HepG2 (cell line): ENCODE results near the gene BIN1. TPM values are rescaled to one million over a fixed set of nuclear protein-coding genes. Genes with fewer than 3 reads are reported as not detected.

ENCODE experiments used
- ATAC-seq: fragments of 200-7000 bp; cut with Tn5 transposase; 3 replicates; pipeline ENCODE4 v1.9.1; 2020; ENCODE audit warnings: mild to moderate bottlenecking, moderate library complexity
- BruUV-seq: library from RNA; stranded (reverse); fragments of 400-500 nt; replicated peaks from 2 replicates; lab custom pipeline; 2021; lab: Mats Ljungman, UMichigan
- CTCF ChIA-PET: fragments of 300-600 bp; formaldehyde crosslinking; extraction: SDS; loops from one replicate; lab custom pipeline; 2021; ENCODE audit warnings: low total read pairs, inconsistent platforms, low intra/inter-chr PET ratio; lab: Yijun Ruan, JAX
- POLR2A ChIA-PET: fragments of 350-600 bp; sonication (Branson Sonifier 250); formaldehyde crosslinking; loops from one replicate; lab custom pipeline; 2020; ENCODE audit warnings: antibody characterized with exemption, inconsistent platforms; lab: Yijun Ruan, JAX
- DNase-seq: peaks from one replicate; pipeline ENCODE4 v3.0.0-alpha.2; 2015; ENCODE audit warnings: low spot score
- FAIRE-seq: peaks from 3 replicates; lab custom pipeline; 2011; peaks lifted over from hg19 to GRCh38; lab: Jason Lieb, UNC
- H2AFZ ChIP-seq: one replicate; pipeline ENCODE4 v1.6.1; 2011; ENCODE audit warnings: low read length, inconsistent platforms
- H3K27ac ChIP-seq: fragments of 300-600 bp; 3 replicates; pipeline ENCODE4 v1.8.0; 2011; ENCODE audit warnings: mixed run types, mild to moderate bottlenecking, mixed read lengths, low read length, inconsistent platforms; ENCODE audit not compliant: insufficient read depth; ENCODE audit errors: extremely low read length
- H3K27me3 ChIP-seq, 2 experiments: fragments of 200-600 bp in 1 of 2; 2 replicates in 1 of 2; 3 replicates in 1 of 2; pipeline versions ENCODE4 v1.6.0 to v1.8.0; 2011; ENCODE audit warnings: low read length in 2 of 2, mild to moderate bottlenecking in 2 of 2, moderate library complexity in 2 of 2, inconsistent platforms in 1 of 2; ENCODE audit not compliant: insufficient read depth in 2 of 2, control insufficient read depth in 1 of 2
- H3K36me3 ChIP-seq, 2 experiments: fragments of 200-600 bp in 1 of 2; replicated peaks in 1 of 2; 2 replicates in 1 of 2; 3 replicates in 1 of 2; pipeline versions ENCODE4 v1.5.1 to v1.8.0; 2011; ENCODE audit warnings: low read length in 2 of 2, inconsistent platforms in 1 of 2; ENCODE audit not compliant: insufficient read depth in 2 of 2, control insufficient read depth in 1 of 2
- H3K4me1 ChIP-seq: 2 replicates; pipeline ENCODE4 v1.5.1; 2012; ENCODE audit warnings: low read length, inconsistent platforms; ENCODE audit not compliant: insufficient read depth
- H3K4me2 ChIP-seq: 2 replicates; pipeline ENCODE4 v1.6.0; 2011; ENCODE audit warnings: low read depth, low read length, inconsistent platforms
- H3K4me3 ChIP-seq, 3 experiments: fragments of 200-600 bp in 1 of 3; sonication (generic), shearing (Covaris generic) in 1 of 3; replicated peaks in 1 of 3; 2 replicates each; pipeline ENCODE4 v1.5.1; 2011 to 2016; ENCODE audit warnings: low read length in 3 of 3, inconsistent platforms in 2 of 3, low read depth in 2 of 3, mild to moderate bottlenecking in 2 of 3, control low read depth in 1 of 3, mixed read lengths in 1 of 3; ENCODE audit not compliant: insufficient read depth in 1 of 3
- H3K79me2 ChIP-seq: one replicate; pipeline ENCODE4 v1.6.1; 2011; ENCODE audit warnings: low read length, inconsistent platforms; ENCODE audit not compliant: insufficient read depth
- H3K9ac ChIP-seq: 2 replicates; pipeline ENCODE4 v1.6.0; 2011; ENCODE audit warnings: mild to moderate bottlenecking, low read depth, low read length, inconsistent platforms; ENCODE audit not compliant: insufficient read depth
- H3K9me3 ChIP-seq: 2 replicates; pipeline ENCODE4 v1.5.1; 2012; ENCODE audit warnings: mild to moderate bottlenecking, low read length
- H4K20me1 ChIP-seq: 2 replicates; pipeline ENCODE4 v1.6.0; 2011; ENCODE audit warnings: inconsistent platforms, mild to moderate bottlenecking, low read length, moderate library complexity; ENCODE audit not compliant: insufficient read depth
- ARID2 ChIP-seq: sonication (generic); formaldehyde crosslinking; IDR thresholded peaks from 2 replicates; pipeline ENCODE4 v1.8.1; 2022; ENCODE audit warnings: mild to moderate bottlenecking, missing genetic modification reagents, borderline replicate concordance
- CCAR2 ChIP-seq: fragments of 200-400 bp; formaldehyde crosslinking; optimal IDR thresholded peaks from 2 replicates; pipeline ENCODE3; 2018; ENCODE audit warnings: low read depth, mild to moderate bottlenecking, low read length, moderate library complexity
- IRF1 ChIP-seq: sonication (generic); formaldehyde crosslinking; IDR thresholded peaks from 2 replicates; pipeline ENCODE4 v1.4.0; 2020; ENCODE audit warnings: low read depth, mild to moderate bottlenecking, missing genetic modification reagents
- NCOR1 ChIP-seq: fragments of 200-600 bp; sonication (generic); IDR thresholded peaks from 2 replicates; pipeline ENCODE4 v1.7.0; 2017; ENCODE audit warnings: antibody characterized with exemption, low read length, borderline replicate concordance
- NFE2L2 ChIP-seq: fragments of 150-350 bp; IDR thresholded peaks from 2 replicates; pipeline ENCODE4 v1.6.1; 2014; ENCODE audit warnings: low read length
- SMAD3 ChIP-seq: sonication (generic); formaldehyde crosslinking; IDR thresholded peaks from 2 replicates; pipeline ENCODE4 v1.4.0; 2020; ENCODE audit warnings: missing genetic modification reagents
- ZC3H13 ChIP-seq: sonication (generic); formaldehyde crosslinking; IDR thresholded peaks from 2 replicates; pipeline ENCODE4 v1.8.1; 2023; ENCODE audit warnings: mild to moderate bottlenecking, missing genetic modification reagents, moderate library complexity
- ZMYM2 ChIP-seq: sonication (generic); formaldehyde crosslinking; IDR thresholded peaks from 2 replicates; pipeline ENCODE4 v1.8.0; 2022; ENCODE audit warnings: mild to moderate bottlenecking, missing genetic modification reagents
- ZNF12 ChIP-seq: sonication (generic); formaldehyde crosslinking; IDR thresholded peaks from 2 replicates; pipeline ENCODE4 v1.5.0; 2020; ENCODE audit warnings: missing genetic modification reagents
- ZNF124 ChIP-seq: sonication (generic); formaldehyde crosslinking; IDR thresholded peaks from 2 replicates; pipeline ENCODE4 v1.4.0; 2020; ENCODE audit warnings: missing genetic modification reagents
- ZNF235 ChIP-seq: sonication (generic); formaldehyde crosslinking; IDR thresholded peaks from 2 replicates; pipeline ENCODE4 v1.8.1; 2023; ENCODE audit warnings: mild to moderate bottlenecking, missing genetic modification reagents, borderline replicate concordance
- ZNF788 ChIP-seq: sonication (generic); formaldehyde crosslinking; IDR thresholded peaks from 2 replicates; pipeline ENCODE4 v1.5.0; 2020; ENCODE audit warnings: mild to moderate bottlenecking, missing genetic modification reagents, borderline replicate concordance
- WGBS: methylation state at CpG from one replicate; pipeline ENCODE4 v1.1.6; 2017; ENCODE audit warnings: low lambda C conversion rate; 5-methylcytosine and 5-hydroxymethylcytosine counted together
- in situ Hi-C: cut with HindIII; loops from 2 replicates; pipeline ENCODE4 v1.10.0; 2017; ENCODE audit warnings: low pct_unique_long_range_greater_than_20kb; ENCODE audit not compliant: extremely low pct_ligation_motif_present
- intact Hi-C: fragments of 100-400 bp; cut with micrococcal nuclease; formaldehyde crosslinking; loops from one replicate; pipeline ENCODE4 v1.10.0; 2022; ENCODE audit not compliant: unreplicated experiment
- polyA plus RNA-seq, 8 experiments: library from polyadenylated mRNA; depleted of rRNA in 3 of 8; stranded (reverse) in 7 of 8; unstranded in 1 of 8; fragments of >200 nt; fragmentation: Illumina TruSeq in 4 of 8; extraction: Trizol in 4 of 8; gene quantifications; 2 replicates each; pipeline versions ENCODE4 v1.2.1 to v1.2.3, GENCODE V29; 2011 to 2016; ENCODE audit warnings: low read depth in 4 of 8, missing spikeins in 1 of 8, mixed read lengths in 1 of 8; ENCODE audit not compliant: insufficient read depth in 1 of 8
- total RNA-seq, 5 experiments: library from RNA; depleted of rRNA; stranded (reverse); fragments of >200 nt; fragmentation: Illumina TruSeq; extraction: Trizol; gene quantifications; 2 replicates each; pipeline ENCODE4 v1.2.3, GENCODE V29; 2016; ENCODE audit warnings: low read depth in 1 of 5
- TF ChIP-seq, protein P1 (sequence below): IDR thresholded peaks from 2 replicates; pipeline ENCODE4 v1.6.1; 2016; ENCODE audit warnings: control low read depth

BIN1 gene
- total and polyA plus RNA-seq, 2 of the 13 experiments (the other 11 are each of a cell fraction or from before 2014, with no cell fraction given): 0.93 to 1.2 TPM

GRCh38 chr2:127041259-127041970 lies 65.5 kb downstream of the BIN1 start:
- WGBS: 33% methylated on average over 14 of the region's 15 CpGs
- CTCF ChIA-PET: no interaction called here
- FAIRE-seq (no peak), DNase-seq (no peak), ATAC-seq (peak; percentile 33; the same call in 1 of the 3 replicates)
- Histone ChIP-seq H4K20me1 (no peaks in the 10 kb centered on the region), H3K36me3 (no peaks in the 10 kb centered on the region), H3K9me3 (no peaks in the 10 kb centered on the region), H3K79me2 (no peaks in the 10 kb centered on the region), H3K27ac (no peak overlapping the region), H2AFZ (no peak overlapping the region), H3K4me3 (no peak overlapping the region), H3K27me3 (peaks cover 0 to 4% of the 10 kb centered on the region in 2 experiments; a peak in 2 of 5 replicates), H3K4me2 (no peak overlapping the region), H3K9ac (no peak overlapping the region), H3K4me1 (no peaks in the 10 kb centered on the region)
- no peak for TF ChIP-seq ZMYM2
- no peak for TF ChIP-seq ZNF12 (CRISPR knock-in tag)
- TF ChIP-seq ZNF124 (CRISPR knock-in tag): no peak
- TF ChIP-seq ZNF788 (CRISPR knock-in tag): no peak
- TF ChIP-seq ZC3H13 (CRISPR knock-in tag): no peak
- TF ChIP-seq NCOR1: no peak
- TF ChIP-seq NFE2L2: no peak
- no peak for TF ChIP-seq ZNF235
- TF ChIP-seq ARID2 (CRISPR knock-in tag): no peak
- no peak for TF ChIP-seq SMAD3 (CRISPR knock-in tag)
- TF ChIP-seq, protein P1, sequence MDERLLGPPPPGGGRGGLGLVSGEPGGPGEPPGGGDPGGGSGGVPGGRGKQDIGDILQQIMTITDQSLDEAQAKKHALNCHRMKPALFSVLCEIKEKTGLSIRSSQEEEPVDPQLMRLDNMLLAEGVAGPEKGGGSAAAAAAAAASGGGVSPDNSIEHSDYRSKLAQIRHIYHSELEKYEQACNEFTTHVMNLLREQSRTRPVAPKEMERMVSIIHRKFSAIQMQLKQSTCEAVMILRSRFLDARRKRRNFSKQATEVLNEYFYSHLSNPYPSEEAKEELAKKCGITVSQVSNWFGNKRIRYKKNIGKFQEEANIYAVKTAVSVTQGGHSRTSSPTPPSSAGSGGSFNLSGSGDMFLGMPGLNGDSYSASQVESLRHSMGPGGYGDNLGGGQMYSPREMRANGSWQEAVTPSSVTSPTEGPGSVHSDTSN (CRISPR knock-in tag): no peak
- TF ChIP-seq IRF1 (CRISPR knock-in tag): no peak
- no peak for TF ChIP-seq CCAR2
- in situ Hi-C loops: loop anchor here (10.0 kb wide), 1 partner anchor 247 kb away; no protein-coding TSS in a partner anchor
- POLR2A ChIA-PET: no interaction called here
- BruUV-seq: no TSS peak
- intact Hi-C loops: loop anchor here (10.0 kb wide), 2 partner anchors 177 to 1297 kb away; no protein-coding TSS in a partner anchor
